ENCODE measurements around the gene EXD3. TPM values are rescaled to one million over a fixed set of nuclear protein-coding genes. Genes with fewer than 3 reads are reported as not detected.

The EXD3 gene
- total and polyA plus RNA-seq, 2 donors = 7.5 to 12.0 TPM

DNA sequence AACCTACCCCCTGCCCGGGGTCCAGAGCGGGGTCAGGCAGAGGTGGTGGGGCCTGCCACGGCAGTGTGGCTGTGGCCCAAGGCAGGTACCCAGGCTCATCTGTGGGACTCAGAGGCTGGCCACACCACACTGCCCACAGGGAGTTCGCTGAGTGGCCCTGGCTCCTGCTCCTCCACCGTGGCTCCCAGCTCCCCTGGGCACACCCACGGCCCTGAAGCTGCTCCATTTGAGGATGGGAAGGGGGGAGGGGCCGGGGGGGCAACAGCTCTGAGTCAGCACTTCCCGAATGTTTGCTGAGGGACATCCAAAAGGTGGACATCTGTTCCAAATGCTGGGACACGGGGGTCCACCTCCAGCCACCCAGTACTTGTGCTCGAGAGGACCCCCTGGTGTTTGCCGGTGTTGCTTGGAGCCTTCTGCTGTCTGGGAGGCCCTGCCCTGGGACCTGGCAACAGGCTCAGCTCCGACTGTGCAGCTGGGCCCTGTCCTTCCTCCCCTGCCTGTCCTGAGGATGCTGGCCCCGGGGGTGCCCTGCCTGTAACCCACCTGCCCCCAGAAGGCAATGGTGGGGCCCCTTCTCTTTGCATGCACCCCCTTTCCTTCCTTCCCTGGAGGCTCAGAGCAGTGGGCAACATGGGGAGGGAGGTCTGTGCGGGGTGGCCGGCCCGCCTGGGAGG is 118.4 kb downstream of the EXD3 start:
- no peaks in the 10 kb centered on the region for H3K36me3 ChIP-seq (ENCODE audit: insufficient read depth)
- H3K4me1 ChIP-seq (ENCODE audit: insufficient read depth) = peaks cover 4% of the 10 kb centered on the region
- 41% methylated on average over 16 of the region's 16 CpGs for WGBS
- H3K27ac ChIP-seq (ENCODE audit: low read depth) = no peak overlapping the region
- H3K4me3 ChIP-seq (ENCODE audit: low read depth, low read length) = no peak overlapping the region
- no peak for DNase-seq (ENCODE audit: extremely low spot score)

GRCh38 chr9:137303893-137304382 is 119.0 kb downstream of the EXD3 start:
- no peaks in the 10 kb centered on the region for H3K36me3 ChIP-seq (ENCODE audit: insufficient read depth)
- WGBS = 84% methylated on average over 22 of the region's 22 CpGs
- no peak overlapping the region for H3K27ac ChIP-seq (ENCODE audit: low read depth)
- peaks cover 4% of the 10 kb centered on the region for H3K4me1 ChIP-seq (ENCODE audit: insufficient read depth)
- no peak overlapping the region for H3K4me3 ChIP-seq (ENCODE audit: low read depth, low read length)
- no peak for DNase-seq (ENCODE audit: extremely low spot score)

GRCh38 chr9:137303151-137303892 is 119.6 kb downstream of the EXD3 start:
- 65% methylated on average over 23 of the region's 23 CpGs for WGBS
- H3K27ac ChIP-seq (ENCODE audit: low read depth) = peak overlapping the region; percentile 44
- no peak overlapping the region for H3K4me3 ChIP-seq (ENCODE audit: low read depth, low read length)

GRCh38 chr9:137302449-137303150 is 120.4 kb downstream of the EXD3 start:
- 7% methylated on average over 78 of the region's 78 CpGs for WGBS
- no peaks in the 10 kb centered on the region for H3K36me3 ChIP-seq (ENCODE audit: insufficient read depth)
- H3K4me3 ChIP-seq (ENCODE audit: low read depth, low read length) = peak overlapping the region; percentile 57
- peak overlapping the region; percentile 44 for H3K27ac ChIP-seq (ENCODE audit: low read depth)
- DNase-seq (ENCODE audit: extremely low spot score) = no peak
- peaks cover 4% of the 10 kb centered on the region for H3K4me1 ChIP-seq (ENCODE audit: insufficient read depth)

More at GRCh38 chr9:137303151-137303892, 119.6 kb downstream of the EXD3 start:
- H3K36me3 ChIP-seq (ENCODE audit: insufficient read depth) = no peaks in the 10 kb centered on the region
- no peak for DNase-seq (ENCODE audit: extremely low spot score)
- H3K4me1 ChIP-seq (ENCODE audit: insufficient read depth) = peaks cover 4% of the 10 kb centered on the region

GRCh38 chr9:137302118-137302448 is 120.9 kb downstream of the EXD3 start, which contains the start of gene NRARP:
Gene NRARP, minus strand, starts transcription at chr9:137302271. Its CDS starts 343 bp downstream, at chr9:137301928.
- H3K4me3 ChIP-seq (ENCODE audit: low read depth, low read length) = peak within 1 kb of the TSS; percentile 57
- peaks cover 4% of the 10 kb centered on the region for H3K4me1 ChIP-seq (ENCODE audit: insufficient read depth)
- 3% methylated on average over 56 of the region's 60 CpGs for WGBS
- DNase-seq (ENCODE audit: extremely low spot score) = no peak
- H3K36me3 ChIP-seq (ENCODE audit: insufficient read depth) = no peaks in the 10 kb centered on the region
- H3K27ac ChIP-seq (ENCODE audit: low read depth) = peak within 1 kb of the TSS; percentile 44

DNA sequence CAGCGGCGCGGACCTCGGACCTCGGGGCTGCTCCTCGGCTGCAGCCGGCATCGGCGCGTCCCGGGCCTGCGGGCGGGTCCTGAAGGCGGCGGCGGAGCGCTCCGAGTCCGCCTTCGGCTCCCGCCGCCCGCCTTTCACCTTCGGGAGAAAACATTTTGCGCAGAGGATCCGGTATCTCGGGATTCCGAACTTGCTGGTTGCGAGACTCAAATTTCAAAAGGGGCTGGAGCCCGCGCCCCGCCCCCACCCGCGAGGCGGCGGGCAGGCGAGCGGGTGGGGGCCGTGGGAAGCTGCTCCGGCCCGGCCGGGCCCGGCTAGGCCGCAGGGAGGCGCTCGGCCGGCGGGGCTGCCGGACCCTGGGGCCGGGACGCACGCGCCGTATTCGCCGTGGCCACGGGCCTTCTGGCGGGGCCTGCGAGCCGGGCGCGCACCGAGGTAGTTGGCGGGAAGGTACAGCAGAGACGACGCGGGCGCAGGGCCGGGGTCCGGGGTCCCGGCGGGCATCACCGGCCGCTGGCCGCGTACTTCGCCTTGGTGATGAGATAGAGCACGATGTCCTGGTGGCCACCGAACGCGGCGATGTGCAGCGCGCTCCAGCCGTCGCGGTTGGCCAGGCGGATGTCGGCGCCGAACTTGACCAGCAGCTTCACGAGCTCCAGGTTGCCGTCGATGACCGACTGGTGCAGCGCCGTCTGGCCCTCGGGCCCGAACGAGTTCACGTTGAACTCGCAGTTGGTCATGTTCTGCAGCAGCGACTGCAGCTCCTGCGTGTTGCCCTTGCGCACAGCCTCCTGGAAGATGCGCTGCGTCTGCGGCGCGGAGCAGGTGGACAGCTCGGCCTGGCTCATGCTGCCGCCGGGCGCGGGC is 121.6 kb downstream of the EXD3 start:
- H3K27ac ChIP-seq (ENCODE audit: low read depth) = no peak overlapping the region
- no peak for DNase-seq (ENCODE audit: extremely low spot score)
- H3K4me1 ChIP-seq (ENCODE audit: insufficient read depth) = peaks cover 4% of the 10 kb centered on the region
- no peaks in the 10 kb centered on the region for H3K36me3 ChIP-seq (ENCODE audit: insufficient read depth)
- peak overlapping the region; percentile 57 for H3K4me3 ChIP-seq (ENCODE audit: low read depth, low read length)
- under 1% methylated on average over 115 of the region's 115 CpGs for WGBS

DNA sequence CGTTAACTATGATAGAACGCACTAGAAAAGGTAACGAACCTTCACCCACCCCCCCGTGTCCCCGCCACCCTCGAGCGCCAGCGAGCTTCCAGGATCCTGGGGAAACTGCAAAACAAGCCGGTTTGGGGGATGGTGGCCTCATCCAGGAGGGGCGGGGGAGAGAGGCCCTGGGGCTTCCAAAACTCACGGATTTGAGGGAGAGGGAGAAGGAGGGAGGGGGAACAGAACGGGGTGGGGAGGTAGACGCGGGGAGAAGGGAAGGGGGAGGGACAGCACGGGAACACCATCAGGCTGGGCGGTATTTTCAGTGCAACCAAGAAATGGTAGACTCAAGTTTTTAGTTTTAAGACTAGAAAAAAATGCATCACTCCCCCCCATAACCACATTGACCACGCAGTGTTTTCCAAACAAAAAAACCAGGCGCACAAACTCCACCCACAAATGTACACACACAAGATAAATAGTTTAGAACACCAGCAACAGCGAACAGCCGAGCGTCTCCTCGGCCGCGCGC is 122.3 kb downstream of the EXD3 start:
- Histone ChIP-seq H3K27ac (ENCODE audit: low read depth) (no peak overlapping the region), H3K4me3 (ENCODE audit: low read depth, low read length) (peak overlapping the region; percentile 57), H3K4me1 (ENCODE audit: insufficient read depth) (peaks cover 4% of the 10 kb centered on the region), H3K36me3 (ENCODE audit: insufficient read depth) (no peaks in the 10 kb centered on the region)
- 1% methylated on average over 25 of the region's 25 CpGs for WGBS
- no peak for DNase-seq (ENCODE audit: extremely low spot score)

DNA sequence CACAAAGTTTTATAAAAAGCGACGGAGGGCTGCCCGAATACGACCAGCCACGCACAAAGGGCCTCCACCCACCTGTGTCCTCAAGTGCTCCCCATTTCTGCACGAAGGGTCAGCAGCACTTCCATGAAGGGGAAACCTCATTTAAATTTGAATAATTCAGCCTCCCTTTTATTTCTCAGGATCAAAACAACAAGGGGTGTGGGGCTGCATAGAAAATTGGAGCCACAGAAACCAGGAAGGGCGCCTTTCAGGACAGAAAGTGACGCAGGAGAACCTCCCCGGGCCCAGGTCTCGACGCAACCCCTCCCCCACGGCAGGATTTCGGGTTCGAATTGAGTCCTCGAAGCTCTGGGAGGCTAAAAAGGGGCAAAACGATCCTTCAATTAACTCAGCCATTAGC is 123.0 kb downstream of the EXD3 start:
- H3K27ac ChIP-seq (ENCODE audit: low read depth) = no peak overlapping the region
- 17% methylated on average over 16 of the region's 16 CpGs for WGBS
- H3K4me3 ChIP-seq (ENCODE audit: low read depth, low read length) = peak overlapping the region; percentile 26
- no peak for DNase-seq (ENCODE audit: extremely low spot score)
- H3K36me3 ChIP-seq (ENCODE audit: insufficient read depth) = no peaks in the 10 kb centered on the region
- peaks cover 6% of the 10 kb centered on the region for H3K4me1 ChIP-seq (ENCODE audit: insufficient read depth)

GRCh38 chr9:137299203-137299565 is 123.8 kb downstream of the EXD3 start:
- H3K36me3 ChIP-seq (ENCODE audit: insufficient read depth) = no peaks in the 10 kb centered on the region
- no peak overlapping the region for H3K27ac ChIP-seq (ENCODE audit: low read depth)
- 45% methylated on average over 10 of the region's 10 CpGs for WGBS
- H3K4me1 ChIP-seq (ENCODE audit: insufficient read depth) = peaks cover 6% of the 10 kb centered on the region
- DNase-seq (ENCODE audit: extremely low spot score) = no peak
- peak overlapping the region; percentile 17 for H3K4me3 ChIP-seq (ENCODE audit: low read depth, low read length)

GRCh38 chr9:137298401-137299202 is 124.4 kb downstream of the EXD3 start:
- H3K4me3 ChIP-seq (ENCODE audit: low read depth, low read length) = peak overlapping the region; percentile 17
- no peaks in the 10 kb centered on the region for H3K36me3 ChIP-seq (ENCODE audit: insufficient read depth)
- peaks cover 6% of the 10 kb centered on the region for H3K4me1 ChIP-seq (ENCODE audit: insufficient read depth)
- no peak overlapping the region for H3K27ac ChIP-seq (ENCODE audit: low read depth)
- DNase-seq (ENCODE audit: extremely low spot score) = no peak
- WGBS = 47% methylated on average over 24 of the region's 24 CpGs

DNA sequence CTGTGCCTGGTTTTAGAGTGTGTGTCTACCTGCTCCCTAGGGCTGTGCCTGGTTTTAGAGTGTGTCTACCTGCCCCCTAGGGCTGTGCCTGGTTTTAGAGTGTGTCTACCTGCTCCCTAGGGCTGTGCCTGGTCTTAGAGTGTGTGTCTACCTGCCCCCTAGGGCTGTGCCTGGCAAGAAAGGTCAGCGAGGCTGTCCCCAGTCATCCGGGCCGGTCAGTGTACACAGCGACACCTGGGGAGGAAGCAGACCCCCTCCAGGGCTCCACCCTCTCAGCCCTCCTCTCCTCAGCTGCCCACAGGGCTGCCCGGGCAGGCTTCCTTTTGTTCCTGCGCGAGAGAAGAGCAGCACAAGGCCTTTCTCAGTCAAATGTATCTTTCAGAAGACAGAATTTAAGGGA is 125.0 kb downstream of the EXD3 start:
- WGBS = 48% methylated on average over 7 of the region's 7 CpGs
- no peak overlapping the region for H3K27ac ChIP-seq (ENCODE audit: low read depth)
- H3K4me3 ChIP-seq (ENCODE audit: low read depth, low read length) = no peak overlapping the region
- no peak for DNase-seq (ENCODE audit: extremely low spot score)
- H3K36me3 ChIP-seq (ENCODE audit: insufficient read depth) = no peaks in the 10 kb centered on the region
- peaks cover 6% of the 10 kb centered on the region for H3K4me1 ChIP-seq (ENCODE audit: insufficient read depth)

All from urinary bladder (tissue), 4 donors.